ENCODE measurements around the gene APOO.
"Not testable (repeated sequence)": the region's sequence is repeated elsewhere in the genome, so short reads cannot be mapped to it uniquely, and the experiment has no call there.

The APOO gene

DNA sequence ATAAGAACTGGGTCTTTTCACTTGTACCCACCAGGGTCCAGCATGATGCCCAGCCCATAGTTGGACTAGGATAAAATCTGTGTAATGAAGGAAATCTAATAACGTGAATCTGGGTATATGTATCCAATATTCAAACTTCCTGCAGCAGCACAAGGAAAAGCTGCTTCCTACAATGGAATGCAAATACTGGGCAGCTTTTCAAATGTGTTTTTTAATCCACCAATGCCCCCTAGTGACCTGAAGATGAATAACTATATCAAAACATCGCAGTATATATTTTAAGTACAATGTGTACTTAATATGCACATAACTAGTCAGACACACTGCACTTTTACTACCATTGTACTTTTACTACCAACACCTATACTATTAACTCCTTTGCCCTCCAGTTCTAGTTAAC, 5.3 kb downstream of the APOO start:
- no peak for DNase-seq

GRCh38 chrX:23901805-23902204, 5.9 kb downstream of the APOO start:
- no peak for DNase-seq

DNA sequence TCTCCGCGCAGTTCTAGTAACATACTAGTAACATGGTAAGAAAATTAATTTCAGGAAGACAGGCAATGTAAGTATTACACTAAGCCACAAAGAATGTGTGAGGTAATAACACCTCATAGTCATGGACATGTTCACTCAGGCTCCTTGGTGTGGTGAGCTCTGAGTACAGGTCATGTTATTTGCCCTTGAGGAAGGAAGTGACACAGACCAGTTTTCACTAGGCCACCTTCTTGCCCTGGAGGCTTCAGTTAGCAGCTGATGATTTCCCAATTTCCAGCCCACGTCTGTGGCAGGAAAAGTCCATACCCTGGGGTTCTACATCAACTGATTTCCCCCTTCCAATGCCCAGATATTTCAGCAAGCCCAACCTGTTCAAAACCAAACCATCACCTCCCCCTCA, 6.7 kb downstream of the APOO start:
- no peak for DNase-seq

- DNase-seq, result no peak
Measured at GRCh38 chrX:23900220-23900797, 7.4 kb downstream of the APOO start.

DNA sequence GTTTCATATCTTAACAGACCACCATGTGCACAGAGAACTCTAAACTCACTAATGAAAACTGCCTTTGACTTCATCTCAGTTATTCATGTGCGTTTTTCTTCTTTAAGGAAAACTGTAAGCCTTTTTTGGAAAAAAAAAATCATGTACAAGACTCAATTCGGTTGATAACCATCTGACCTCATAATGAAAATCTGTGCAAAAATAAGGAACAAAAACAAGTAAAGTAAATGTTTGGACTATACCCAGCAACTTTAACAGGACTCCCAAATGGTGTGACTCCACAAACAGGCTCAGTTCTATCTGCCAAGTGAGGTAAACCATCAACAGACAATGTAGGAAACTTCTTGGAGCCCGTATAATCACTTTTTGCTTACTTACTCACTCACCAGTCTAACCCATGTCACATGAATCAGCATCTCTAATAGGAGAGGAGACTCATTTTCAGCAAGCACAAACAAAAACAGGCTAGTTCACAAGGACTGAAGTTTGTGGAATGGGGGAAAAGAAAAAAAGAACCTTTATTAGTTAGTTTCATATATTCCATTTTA, 9.3 kb downstream of the APOO start:
- no peak for DNase-seq

DNA sequence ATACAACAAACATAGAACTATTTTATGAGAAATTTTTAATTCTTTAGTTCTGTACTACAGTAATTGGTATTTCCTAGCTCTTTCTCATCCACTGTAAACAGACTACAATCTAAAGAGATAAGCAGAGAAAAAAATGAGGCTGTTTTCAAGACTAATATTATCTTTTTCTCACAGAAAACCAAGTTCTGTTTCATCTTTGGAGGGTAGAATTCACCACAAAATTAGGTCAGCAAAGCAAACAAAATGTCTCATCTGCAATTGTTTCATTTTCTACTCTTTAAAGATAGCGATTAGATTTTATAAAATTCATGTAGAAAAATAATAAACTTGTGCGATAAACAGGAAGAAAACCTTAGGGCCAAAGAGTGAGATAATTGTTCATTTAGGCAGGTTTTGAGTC, 10.8 kb downstream of the APOO start:
- no peak for DNase-seq

GRCh38 chrX:23896539-23896938, 11.2 kb downstream of the APOO start:
- DNase-seq, result not testable (repeated sequence)

GRCh38 chrX:23894993-23895392, 12.7 kb downstream of the APOO start:
- not testable (repeated sequence) for DNase-seq

GRCh38 chrX:23890933-23891332, 16.8 kb downstream of the APOO start:
- no peak for DNase-seq

- DNase-seq, result no peak
Measured at GRCh38 chrX:23888887-23889501, 18.7 kb downstream of the APOO start.

DNA sequence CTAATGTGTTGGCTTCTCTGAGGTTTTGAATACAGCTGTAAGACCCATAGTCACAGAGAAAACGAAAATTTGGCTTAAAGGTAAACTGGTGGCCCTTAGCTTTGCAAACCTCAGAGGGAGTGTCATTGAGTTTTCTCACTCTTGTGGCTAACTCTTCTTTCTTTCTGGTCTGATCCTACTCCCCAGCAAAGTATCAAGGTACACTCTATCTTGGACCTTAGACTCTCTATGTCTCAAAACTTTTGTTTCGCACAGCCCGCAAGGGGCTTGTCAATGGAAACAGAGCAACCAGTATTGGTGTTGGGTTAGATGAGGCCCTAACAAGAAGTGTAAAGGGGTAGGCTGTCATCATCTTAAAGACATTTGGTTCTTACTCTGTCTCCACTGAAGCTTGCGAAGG, 19.8 kb downstream of the APOO start:
- no peak for DNase-seq

DNA sequence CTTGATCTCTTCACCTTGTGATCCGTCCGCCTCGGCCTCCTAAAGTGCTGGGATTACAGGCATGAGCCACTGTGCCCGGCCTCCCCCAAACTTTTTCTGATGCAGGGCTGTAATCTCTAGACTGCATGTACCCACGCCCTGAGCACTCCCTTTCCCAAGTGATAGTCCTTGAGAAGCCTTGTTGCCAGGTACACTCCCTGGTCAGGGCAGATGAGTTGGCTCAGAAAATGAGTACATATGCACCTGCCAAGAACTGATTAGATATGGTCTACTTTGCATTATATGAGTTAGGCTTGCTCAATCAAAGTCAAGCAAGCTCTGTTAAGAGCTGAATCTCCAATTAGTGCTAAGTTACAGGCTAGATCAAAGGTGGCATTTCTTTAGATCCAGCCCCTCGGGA, 20.3 kb downstream of the APOO start:
- no peak for DNase-seq

GRCh38 chrX:23885803-23886202, 21.9 kb downstream of the APOO start:
- DNase-seq, result no peak

GRCh38 chrX:23884427-23885024, 23.2 kb downstream of the APOO start:
- no peak for DNase-seq

DNA sequence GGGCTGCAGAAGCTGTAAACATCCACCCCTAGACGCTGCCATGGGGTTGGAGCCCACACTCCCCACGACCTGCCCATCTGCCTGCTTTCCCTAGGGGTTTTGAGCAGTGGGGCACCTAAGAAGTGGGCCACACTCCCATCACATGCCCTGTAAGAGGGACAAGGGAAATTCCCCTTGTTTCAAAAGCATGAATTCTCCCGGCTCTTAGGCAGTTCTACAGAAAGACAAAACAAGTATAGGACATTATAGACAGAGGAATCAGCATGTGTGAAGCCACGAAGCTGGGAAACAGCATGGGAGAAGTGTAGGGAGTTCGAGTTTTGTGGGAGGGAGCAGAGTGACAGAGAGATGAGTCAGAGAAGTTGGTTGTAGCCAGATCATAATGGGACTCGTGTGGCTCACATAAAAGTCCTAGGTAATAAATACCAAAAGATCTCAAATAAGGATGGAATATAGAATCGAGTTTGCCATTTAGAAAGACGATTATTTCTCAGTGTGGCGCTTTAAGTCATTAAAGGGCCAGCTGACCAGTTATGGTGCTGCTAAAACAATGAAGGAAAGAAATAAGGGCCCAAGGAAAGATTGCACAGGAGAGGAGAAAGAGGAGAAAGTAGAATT, 23.9 kb downstream of the APOO start:
- peak; percentile 71 for DNase-seq

DNA sequence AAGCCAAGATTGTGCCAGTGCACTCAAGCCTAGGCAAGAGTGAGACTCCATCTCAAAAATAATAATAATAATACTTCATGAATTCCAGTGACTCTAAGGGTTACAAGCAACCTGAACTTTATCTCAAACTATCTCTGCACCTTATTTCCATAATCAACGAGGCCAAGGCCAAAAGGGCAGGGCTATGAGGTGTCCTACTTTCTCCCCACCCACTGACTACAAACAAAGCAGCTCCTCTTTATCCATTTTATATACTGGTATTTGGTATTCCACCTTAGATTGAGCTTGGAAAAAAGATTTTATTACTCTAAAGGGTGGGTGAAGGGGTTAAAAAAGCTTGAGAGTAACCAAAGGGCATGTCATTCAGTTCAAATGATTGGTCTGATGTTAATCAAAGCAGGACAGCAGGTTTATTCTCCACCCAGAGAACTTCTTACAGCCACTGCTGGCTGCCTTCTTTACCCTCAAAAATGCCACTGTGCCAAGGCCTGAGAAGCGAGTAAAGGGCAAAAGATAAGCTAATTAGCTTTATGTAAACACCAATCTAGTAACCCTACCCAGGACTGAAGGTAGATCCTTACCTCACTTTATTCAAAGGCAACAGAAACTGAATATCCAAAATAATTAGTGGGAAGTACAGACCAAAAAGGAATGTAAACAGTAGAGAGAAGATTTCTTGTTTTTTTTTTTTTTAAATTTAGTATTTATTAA, 28.2 kb downstream of the APOO start:
- DNase-seq, result no peak

DNA sequence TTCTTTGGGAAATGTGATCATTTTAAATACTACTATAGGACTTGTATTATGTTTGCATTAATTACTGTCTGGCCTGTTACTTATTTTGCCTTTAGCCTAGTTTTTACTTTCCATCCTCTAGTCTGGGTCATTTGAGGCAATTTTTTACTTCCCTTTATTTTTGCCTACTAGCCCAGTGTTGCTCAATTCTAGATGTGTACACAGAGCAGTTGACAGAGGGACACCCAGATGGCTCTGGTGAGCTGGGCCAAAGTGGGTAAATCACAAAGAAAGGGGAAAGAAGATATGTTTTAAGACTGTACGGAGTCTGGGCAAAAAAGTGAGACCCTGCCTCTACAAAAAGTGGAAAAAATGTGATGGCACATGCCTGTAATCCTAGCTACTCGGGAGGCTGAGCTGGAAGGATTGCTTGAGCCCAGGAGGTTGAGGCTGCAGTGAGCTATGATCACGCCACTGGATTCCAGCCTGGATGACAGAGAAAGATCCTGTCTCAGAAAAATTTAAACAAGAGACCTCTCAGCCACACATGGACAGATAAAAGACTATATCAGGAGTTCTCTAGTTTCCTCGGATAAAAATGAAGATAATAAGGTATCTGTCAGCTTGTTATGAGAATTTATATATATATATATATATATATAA, 35.7 kb downstream of the APOO start:
- no peak for DNase-seq

- DNase-seq, result no peak
Measured at GRCh38 chrX:23870041-23870440, 37.7 kb downstream of the APOO start.

DNA sequence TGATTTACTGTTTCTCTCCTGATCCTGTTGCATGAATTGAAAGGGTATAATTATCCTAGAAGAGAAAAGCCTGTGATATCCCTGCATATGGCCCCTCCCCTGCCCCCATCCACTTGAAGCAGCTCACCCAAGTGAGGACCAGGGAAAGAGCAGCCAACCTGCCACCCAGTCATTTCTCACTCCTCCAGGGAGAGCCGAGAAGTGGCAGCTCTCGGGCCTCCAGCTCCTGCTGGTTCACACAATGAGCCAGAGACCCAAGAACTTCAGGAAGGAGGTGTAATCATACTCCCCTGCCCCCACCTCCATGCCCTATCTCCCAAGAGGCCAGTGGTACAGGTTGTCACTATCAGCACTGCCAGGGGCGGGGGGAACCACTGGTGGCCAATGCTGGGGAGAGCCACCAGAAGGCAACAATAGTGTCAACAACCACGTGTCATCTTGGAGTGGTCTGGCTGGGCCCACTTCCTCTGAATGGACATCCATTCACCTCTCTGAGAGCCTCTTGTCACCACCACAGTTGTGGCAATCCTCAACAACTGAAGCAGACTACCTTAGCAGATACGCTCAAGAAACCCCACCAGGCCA, 42.9 kb downstream of the APOO start:
- DNase-seq, result no peak

- not testable (repeated sequence) for DNase-seq
Measured at GRCh38 chrX:23861952-23862351, 45.8 kb downstream of the APOO start.

DNA sequence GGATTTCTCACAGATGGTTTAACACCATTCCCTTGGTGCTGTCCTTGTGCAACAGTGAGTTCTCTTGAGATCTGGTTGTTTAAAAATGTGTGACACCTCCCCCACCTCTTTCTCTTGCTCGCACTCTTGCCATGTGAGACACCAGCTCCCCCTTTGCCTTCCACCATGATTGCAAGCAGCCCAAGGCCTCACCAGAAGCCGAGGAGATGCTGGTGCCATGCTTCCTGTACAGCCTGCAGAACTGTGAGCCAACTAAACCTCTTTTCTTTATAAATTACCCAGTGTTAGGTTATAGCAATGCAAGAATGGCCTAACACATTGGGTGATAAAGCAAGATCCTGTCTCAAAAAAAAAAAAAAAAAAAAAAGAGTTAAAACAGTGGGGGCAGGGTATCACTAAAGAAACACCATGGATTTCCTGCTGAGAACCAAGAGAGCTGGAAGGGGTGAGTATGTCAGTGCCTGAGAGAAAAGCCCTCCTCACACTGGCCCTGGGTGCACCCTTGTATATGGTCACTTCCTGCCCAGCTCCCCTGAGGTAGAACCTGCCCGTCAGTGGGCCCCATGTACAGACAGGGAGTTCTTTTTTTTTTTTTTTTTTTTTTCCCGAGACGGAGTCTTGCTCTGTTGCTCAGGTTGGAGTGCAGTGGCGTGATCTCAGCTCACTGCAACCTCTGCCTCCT, 46.4 kb downstream of the APOO start:
- DNase-seq, result no peak

- DNase-seq, result not testable (repeated sequence)
Measured at GRCh38 chrX:23859238-23859637, 48.5 kb downstream of the APOO start.

All from 8988T (cell line).